Umbilical cord (tissue), 2 donors: ENCODE measurements around the gene ETS2. TPM values are rescaled to one million over a fixed set of nuclear protein-coding genes. Genes with fewer than 3 reads are reported as not detected.

Experiments
- DNase-seq: peaks from one replicate; pipeline ENCODE4 v3.0.0-alpha.2; 2015; ENCODE audit warnings: low spot score
- total RNA-seq: library from RNA; depleted of rRNA; stranded (reverse); fragments of >200 nt; gene quantifications from one replicate; pipeline ENCODE4 v1.2.3, GENCODE V29; 2014; ENCODE audit warnings: low replicate concordance; ENCODE audit not compliant: insufficient read depth

Gene ETS2
- total RNA-seq, 1 donor from 2014 or later: 77.0 TPM

DNA sequence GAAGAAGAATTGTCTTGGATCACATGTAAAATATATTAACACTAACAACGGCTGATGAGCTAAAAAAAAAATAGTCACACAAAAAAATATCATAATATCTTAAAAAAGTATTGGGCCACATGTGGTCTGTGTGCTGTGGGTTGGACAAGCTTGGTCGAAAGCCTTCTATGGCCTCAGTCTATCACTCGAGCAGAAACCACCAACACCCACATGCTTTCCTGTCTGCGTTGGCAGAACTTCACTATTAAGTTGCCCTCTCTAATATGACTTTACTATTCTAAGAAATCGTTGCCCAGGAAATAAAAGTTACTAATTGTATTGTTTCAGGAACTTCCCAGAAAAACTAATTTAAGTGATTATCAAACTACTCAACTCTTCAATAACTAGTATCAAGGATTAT is 28.2 kb upstream of the ETS2 start:
- no peak for DNase-seq

DNA sequence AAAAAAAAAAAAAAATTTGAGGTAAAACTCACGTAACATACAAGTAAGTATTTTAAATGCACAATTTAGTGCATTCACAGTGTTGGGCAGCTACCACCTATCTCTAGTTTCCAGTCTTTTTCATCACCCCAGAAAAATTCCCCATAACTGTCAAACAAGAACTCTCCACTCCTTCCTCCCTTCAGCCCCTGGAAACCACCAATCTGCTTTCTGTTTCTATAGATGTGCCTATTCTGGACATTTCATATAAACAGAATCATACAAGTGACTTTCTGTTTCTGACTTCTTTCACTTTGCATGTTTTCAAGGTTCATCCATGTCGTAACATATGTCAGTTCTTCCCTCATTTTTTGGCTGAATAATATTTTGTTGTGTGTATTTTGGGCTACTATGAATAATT is 24.9 kb upstream of the ETS2 start:
- DNase-seq: no peak

DNA sequence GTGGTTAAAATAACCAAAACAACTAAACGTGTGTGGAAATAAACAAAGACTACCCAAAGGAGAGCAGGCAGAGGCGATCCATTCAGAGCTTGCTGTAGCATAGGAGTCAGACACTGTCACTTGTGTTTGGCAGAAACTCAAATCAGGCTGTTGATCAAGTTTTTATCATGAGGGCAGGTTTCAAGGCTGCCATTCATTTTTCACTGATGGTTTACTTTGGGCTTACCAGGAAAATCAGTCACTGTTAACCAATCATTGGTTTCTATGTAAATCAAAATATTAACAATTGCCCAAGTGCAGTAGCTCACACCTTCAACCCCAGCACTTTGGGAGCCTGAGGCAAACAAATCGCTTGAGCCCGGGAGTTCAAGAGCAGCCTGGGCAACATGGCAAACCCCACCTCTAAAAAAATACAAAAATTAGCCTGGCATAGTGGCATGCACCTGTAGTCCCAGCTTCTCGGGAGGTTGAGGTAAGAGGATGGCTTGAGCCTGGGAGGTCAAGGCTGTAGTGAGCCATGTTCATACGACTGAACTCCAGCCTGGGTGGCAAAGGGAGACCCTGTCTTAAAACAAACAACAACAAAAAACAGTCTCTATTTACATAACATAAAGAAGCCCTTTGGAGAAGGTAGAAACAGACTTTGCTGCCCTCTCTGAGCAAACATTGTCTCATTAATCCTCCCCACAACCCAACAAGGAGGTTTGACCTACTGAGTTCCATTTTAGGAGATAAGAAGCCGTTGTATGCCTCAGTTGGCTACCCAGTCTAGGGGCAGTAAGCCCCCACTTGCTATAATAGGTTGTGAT is 21.1 kb upstream of the ETS2 start:
- DNase-seq: no peak

DNA sequence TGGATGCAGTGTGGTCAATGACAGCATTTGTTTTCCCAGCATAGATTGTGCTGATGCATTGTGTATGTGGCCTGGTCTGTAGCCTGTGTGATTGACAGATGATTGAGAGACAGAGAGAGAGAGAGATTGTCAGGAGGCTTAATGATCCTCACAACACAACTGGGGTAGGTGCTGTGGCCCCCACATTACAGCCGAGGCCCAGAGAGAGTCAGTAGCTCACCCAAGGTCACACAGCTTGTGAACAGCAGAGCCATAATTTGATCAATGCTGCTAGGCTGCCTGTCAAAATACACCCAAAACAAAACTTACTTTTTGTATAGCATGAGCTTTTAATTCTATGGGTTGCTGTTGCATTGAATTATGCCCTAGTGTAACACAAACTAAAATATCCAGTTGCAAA is 20.2 kb upstream of the ETS2 start:
- no peak for DNase-seq

DNA sequence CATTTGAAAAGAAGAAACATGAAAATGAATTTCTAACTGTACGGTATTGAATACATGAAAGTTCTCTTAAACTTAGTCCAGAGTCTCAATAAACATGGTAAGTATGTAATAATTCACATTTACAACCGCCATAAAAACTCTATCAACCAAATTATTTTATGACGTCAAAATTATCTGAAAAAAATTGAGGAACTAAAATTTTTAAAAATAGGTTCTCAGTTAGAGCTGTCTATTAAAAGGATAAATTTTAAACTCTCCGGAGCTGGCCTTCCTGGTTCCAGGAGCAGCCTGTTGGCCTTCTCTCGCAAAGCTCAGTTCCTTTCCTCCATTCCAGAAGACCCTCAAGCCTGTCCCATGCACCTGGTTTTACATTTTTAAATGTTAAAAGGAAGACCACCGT is 18.7 kb upstream of the ETS2 start:
- DNase-seq: no peak

DNA sequence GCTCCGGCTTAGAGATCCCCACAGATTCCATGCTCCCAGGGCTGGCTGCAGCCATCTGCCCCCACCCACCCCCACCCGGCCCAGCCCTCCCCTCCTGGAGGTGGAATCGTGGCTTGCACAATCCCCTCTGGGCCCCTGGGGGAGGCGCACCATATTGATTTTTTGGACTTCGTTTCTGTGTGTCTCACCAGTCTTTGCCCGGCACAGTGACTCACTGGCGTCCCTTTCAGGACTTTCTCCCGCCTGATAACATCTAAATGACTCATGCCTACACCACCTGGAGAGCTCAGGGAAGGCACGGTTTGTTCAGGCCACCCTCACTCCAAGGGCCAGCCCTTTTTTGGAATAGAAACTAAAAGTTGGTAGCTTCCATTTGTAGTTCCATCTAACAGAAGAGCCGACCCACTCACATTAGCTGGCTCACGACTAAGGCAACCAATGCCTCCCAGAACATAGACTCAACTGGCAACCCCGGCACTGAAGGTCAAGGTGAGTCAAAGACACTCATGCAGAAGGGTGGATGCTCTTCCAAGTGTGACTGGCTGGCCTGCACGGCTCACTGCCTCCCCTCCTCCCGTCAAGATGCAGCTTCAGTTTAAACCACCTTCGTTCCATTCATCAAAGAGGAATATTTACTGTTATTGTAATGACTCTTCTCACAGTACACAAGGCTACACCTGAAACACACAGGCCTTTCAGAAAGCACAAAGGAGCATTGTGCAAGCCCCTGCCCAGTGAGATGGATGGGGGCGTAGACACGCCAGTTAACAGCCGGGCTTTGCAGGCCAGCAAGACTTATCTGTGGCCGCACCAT is 18.1 kb upstream of the ETS2 start:
- DNase-seq: no peak

DNA sequence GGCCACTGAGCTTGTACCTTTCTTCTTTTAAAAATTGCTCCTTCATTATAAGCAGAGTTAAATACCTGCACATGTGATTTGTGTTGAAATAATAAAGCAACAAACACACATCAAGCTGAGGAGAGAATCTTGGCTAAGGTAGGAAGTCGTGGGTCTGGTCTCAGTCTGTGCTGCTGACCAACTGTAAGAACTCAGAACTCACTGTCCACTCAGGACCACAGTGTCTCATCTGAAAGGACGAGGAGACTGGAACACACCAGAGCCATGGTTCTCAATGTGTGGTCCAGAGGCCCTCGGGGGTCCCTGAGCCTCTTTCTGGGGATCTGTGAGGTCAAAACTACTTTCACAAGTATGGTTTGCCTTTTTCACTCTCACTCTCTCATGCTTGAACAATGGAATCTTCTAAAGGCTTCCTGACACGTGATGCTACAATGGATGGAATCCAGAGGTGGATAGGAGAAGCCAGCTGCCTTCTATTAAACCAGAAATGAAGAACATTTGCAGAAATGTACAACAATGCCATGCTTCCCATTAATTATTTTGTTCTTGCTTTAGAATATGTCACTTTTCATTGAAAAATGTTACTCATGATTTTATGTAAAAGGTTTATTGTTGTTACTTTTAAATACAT is 17.3 kb upstream of the ETS2 start:
- DNase-seq: no peak

DNA sequence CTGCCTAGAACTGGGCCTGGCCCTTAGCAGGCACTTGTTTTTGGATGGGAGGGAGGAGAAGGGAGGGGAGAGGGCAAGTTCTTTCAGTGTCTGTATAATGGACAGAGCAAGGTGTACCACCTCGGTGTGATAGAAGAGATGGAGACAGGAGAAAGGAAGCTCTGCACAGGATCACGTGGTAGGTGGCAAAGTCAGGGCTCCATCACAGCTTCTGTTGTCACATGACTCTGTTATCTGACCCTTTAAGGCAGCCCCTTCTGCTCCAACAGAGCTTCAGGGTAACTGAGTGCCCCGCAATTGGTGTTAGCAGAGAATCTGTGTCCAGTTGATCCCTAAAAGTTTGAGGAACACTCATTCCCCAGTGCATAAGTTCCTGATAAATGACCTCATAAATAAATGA is 16.5 kb upstream of the ETS2 start:
- no peak for DNase-seq

DNA sequence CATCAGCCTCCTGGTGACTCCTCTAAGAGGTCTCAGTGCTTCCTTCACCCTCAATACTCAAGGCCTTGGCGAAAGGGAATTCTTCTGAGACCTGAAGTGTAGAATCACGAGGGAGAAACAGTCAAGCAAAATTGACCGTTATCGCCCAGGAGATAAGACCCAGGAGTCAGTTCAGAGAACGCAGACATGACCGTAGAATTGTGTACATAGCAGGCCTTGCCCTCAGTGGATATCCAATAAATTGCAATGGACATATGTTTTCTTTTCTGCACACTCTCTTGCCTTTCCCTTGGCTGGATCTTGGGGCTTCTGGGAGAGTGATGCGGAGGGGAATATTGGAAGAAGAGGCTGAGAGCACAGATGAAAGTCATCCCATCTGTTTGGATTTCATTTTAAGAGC is 15.7 kb upstream of the ETS2 start:
- no peak for DNase-seq

DNA sequence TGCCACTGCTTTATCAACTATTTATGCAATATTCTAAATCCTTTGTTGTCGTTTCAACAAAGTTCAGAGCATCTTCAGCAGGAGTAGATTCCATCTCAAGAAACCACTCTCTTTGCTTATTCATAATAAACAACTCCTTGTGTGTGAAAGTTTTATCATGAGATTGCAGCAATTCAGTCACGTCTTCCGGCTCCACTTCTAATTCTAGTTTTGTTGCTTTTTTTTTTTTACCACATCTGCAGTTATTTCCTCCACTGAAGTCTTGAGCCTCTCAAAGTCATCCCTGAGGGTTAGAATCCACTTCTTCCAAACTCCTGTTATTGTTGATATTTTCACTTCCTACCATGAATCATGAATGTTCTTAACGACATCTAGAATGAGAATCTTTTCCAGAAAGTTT is 14.8 kb upstream of the ETS2 start:
- DNase-seq: no peak

DNA sequence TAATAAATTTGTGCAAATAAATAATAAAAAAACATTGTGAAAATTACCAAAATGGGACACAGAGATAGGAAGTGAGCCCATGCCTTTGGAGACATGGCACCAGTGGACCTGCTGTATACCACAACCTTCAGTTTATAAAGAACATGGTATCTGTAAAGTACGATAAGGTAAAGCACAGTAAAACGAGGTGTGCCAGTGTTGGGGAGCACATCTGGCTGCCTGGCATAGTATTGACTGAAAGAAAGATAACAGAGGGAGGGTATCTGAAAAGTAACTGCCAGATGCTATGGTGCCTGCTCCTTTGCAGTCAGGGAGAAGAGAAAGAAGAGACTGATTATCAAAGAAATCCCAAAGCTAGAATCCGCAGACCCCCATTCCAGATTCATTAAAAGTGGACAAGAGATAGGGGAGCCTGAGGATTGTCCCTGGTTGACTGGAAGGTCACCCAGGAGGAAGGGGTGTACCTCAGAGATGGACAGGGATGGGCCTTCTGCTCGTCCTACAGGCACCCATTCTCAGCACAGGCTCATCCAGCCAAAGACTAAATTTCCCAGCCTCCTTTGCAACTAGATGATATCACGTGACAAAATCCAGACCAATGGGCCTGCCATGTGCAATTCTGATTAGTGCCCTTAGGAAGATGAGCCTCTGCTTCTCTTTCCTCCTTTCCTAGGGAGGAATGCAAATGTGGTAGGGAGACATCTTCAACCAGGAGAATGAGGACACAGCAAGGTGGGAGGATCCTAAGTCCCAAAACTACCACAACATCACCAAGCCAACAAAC is 12.9 kb upstream of the ETS2 start:
- no peak for DNase-seq

DNA sequence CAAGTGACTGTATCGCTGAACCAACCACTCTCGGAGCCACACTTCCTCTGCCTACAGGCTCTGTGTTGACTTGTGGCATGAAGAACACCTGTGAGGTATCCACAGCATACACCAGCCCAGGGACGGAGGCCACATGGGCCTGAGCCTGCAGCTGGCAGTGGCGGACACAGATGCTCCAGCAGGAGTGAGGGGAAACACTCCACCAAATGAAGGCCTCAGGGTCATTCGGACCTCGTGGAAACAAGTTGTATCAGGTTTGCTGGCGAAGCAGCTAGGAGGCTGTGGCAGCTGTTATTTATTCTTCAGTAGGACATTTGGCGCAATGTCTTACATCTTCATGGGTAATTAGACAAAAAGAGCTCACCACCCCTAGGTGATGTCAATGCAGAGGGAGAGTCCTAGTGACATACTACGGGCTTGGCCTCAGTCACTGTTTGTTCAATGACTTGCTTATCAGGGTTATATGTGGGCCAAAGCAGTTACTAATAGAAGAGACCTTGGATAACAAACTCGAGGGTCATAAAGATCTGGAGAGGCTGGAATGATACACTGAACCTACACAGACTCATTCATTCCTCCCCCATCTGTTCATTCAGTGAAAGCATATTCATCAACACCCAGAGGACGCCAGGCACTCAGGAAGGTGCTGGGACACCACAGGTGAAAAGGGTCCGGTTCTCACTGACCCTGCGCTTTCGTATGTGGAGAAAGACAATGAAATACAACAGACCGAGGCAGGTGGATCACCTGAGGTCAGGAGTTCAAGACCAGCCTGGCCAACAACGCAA is 11.6 kb upstream of the ETS2 start:
- no peak for DNase-seq

DNA sequence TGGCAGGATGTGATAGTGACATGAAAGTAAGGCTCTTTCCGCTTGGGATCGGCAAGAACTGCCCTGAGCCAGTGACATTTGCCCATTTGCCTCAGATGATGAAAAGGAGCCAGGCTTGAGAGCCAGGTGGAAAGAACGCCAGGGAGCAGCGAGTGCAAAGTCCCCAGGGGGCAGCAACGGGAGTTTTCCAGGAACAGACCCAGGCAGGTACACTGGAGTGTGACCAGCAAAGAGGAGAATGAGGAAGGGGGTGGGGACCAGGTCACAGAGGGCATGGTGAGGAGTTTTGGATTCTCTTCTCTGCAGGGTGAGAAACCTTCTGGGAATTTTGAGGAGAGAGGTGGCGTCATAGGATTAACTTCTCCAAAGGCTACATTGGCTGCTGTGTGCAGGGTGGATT is 10.8 kb upstream of the ETS2 start:
- no peak for DNase-seq

DNA sequence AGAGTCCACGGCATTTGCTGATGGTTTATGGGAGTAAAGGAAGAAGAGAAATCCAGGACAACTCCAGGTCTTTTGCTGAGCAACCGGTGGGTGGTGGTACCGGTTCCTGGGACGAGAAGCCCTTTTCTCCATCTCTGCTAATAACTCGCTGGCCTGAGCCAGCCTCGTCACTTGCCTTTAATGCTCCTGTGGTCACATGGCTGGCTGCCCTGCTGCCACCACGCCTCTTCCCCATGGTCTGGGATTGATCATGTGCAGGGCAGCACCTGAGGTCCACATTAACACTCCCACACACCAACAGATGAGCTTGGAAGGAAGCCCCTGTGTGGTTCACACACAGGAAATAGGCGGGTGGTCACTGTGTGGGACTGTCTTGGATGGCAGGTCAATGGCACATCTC is 10.3 kb upstream of the ETS2 start:
- DNase-seq: no peak

DNA sequence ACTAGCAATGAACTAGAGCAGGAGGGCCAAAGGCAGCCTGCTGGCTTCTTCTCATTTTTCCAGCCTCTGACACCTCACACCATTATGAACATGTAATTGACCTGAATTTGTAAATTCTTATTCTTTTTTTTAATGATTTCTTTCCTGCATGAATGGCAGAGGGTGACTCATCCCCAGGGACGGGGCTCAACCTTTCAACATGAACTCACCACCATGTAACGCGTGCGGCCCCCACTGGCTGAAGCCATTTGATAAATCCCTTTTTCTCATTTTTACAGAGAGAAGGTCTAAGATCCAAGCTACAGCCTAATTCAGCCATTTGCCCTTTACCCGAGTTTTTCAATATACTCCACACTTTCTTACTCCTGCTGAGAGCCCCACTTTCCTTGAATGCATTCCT is 9.3 kb upstream of the ETS2 start:
- DNase-seq: no peak

DNA sequence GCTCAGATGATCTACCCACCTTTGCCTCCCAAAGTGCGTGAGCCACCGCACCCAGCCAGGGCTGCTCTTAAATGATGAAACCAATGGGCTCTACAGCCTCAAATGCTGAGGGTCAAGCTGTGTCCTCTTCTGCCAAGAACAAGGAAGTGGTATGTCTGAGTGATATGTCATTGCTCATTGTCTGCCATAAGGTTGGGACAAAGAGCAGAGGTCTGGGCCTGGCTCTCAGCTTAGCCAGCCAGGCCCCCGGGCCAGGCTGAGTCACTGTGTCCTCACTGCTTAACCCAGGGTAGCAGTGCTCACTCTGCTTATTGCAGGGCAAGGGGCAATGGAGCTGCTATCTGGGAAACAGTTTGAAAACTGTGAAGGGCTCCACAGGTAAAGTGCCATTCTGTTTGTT is 8.3 kb upstream of the ETS2 start:
- DNase-seq: no peak

DNA sequence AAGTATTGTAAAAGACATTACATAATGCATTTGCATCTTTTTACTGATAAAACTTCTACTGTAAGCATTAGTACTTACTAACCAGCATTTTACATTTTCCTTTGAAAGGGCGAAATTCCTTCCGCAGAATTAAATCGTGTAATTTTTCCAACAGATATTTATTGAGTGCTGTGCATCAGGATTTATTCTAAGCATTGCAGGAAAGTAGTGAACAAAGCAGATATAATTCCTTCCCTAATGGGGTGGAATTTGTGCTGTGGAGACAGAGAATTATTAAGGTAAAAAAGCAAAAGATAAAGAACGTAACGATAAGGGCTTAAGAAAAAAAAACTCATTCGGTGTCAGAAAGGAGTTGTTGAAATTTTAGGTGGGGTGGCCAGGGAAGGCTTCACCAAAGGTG is 7.6 kb upstream of the ETS2 start:
- no peak for DNase-seq

DNA sequence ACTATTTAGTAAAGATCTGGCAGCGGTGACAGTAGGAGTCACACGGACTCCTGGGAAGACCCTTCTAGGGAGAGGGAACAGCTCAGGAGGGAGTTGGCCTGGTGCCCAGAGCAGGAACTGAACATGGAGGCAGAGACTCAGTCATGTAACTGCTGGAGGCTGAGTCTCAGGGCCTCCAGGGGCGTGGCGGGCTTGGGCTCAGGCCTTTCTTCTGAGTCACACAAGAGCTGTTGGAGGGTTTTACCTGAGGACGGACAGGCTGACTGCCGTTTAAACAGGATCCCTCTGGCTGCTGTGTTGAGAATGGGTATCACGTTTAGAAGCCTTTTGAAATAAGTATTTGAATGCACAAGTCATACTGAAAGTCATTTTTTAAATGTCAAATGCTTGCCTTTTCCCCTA is 7.2 kb upstream of the ETS2 start:
- DNase-seq: peak; percentile 53

DNA sequence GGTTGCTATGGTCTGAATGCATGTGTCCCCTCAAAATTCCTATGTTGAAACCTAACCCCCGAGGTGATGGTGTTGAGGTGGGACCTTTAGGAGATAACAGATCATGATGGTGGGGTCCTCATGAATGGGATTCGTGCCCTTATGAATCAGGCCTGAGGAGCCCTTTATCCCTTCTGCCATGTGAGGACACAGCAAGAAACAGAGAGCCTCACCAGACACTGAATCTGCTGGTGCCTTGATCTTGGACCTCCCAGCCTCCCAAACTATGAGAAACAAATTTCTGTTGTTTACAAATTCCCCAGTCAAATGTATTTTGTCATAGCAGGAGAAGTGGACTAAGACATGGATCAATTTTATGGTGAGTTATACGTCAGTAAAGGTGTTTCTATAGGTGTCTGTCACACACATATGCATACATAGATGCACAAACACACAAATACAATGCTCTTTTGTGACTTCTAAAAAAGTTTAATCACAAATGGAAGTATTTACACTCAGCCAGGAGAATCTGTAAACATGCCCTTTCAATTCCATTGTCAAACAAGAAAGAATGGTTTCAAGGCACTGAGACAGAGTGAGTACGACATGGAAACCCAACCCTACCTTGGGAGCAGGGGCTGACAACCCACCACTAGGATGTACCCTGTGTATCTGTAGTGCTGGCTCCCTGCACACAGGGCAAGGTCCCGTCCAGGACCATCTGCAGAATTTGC is 5.5 kb upstream of the ETS2 start:
- DNase-seq: no peak

DNA sequence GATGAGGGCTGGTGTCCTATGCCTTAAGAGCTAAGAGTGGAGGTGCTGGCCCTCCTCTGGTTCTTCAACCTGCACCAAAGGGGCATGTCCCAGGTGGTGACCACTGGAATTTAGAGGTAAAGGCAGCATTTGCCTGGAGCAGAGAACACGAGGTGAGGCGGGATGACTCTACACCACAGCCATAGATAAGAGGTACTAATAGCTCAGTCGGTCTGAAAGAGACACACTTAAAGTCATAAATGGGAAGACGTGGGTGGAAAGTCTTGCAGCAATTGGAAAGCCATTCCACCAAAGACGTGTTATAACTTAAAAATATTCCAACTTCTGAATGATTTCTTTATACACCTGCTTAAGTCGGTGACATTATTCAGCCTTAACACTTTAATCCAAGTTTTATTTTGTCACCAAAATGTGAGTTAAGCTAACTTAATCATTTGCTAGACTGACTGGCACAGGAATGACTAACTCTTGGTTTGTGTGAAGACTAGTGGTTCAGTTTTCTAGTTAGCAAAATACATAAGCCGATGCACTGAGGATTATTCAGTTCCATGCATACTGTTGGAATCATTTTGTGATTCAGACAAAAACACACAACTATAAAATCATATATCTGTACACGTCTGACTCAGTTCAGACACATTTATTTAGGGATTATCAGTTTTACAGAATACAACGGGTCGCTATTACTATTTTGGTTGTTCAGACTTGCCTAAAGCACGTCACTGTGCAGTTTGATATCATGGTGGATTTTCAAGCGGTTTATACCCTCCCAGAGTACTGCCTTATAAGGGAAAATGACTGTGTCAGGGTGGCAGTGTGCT is 4.6 kb upstream of the ETS2 start:
- DNase-seq: no peak
